PC-3 (cell line): ENCODE measurements around the gene KDM6A. TPM values are rescaled to one million over a fixed set of nuclear protein-coding genes. Genes with fewer than 3 reads are reported as not detected.

Experiments used
- ATAC-seq: fragments of 200-7000 bp; cut with Tn5 transposase; 2 replicates; pipeline ENCODE4 v1.9.1; 2020; ENCODE audit warnings: mild to moderate bottlenecking, moderate library complexity
- BruUV-seq: library from RNA; stranded (reverse); fragments of 400-500 nt; replicated peaks from 2 replicates; lab custom pipeline; 2021; lab: Mats Ljungman, UMichigan
- CTCF ChIA-PET: fragments of 300-600 bp; sonication (Branson Sonifier 250); formaldehyde crosslinking; loops from one replicate; lab custom pipeline; 2022; ENCODE audit warnings: antibody characterized with exemption; lab: Charles Lee
- POLR2A ChIA-PET: fragments of 300-600 bp; sonication (Branson Sonifier 250); formaldehyde crosslinking; loops from one replicate; lab custom pipeline; 2022; ENCODE audit warnings: antibody characterized with exemption; ENCODE audit not compliant: unreplicated experiment; lab: Charles Lee
- DNase-seq: peaks from one replicate; pipeline ENCODE4 v3.0.0-alpha.2; 2015
- H2AFZ ChIP-seq: fragments of 300-600 bp; sonication (generic); 2 replicates; pipeline ENCODE4 v1.6.0; 2016; ENCODE audit warnings: antibody characterized with exemption, low read length
- H3F3A ChIP-seq: fragments of 300-600 bp; sonication (generic); one replicate; pipeline ENCODE4 v1.6.0; 2017; ENCODE audit warnings: antibody characterized with exemption, low read length, control low read depth, mild to moderate bottlenecking; ENCODE audit not compliant: unreplicated experiment
- H3K27ac ChIP-seq: fragments of 300-600 bp; sonication (generic); 2 replicates; pipeline ENCODE4 v1.5.1; 2016; ENCODE audit warnings: mild to moderate bottlenecking, low read length
- H3K27me3 ChIP-seq: fragments of 300-600 bp; sonication (generic); 2 replicates; pipeline ENCODE4 v1.6.1; 2016; ENCODE audit warnings: low read length, mixed read lengths
- H3K36me3 ChIP-seq: fragments of 300-600 bp; sonication (generic); 2 replicates; pipeline ENCODE4 v1.6.1; 2016; ENCODE audit warnings: low read depth, mixed run types, low read length, mixed read lengths
- H3K4me1 ChIP-seq: fragments of 300-600 bp; sonication (generic); 2 replicates; pipeline ENCODE4 v1.5.1; 2016; ENCODE audit warnings: low read length; ENCODE audit not compliant: insufficient read depth
- H3K4me2 ChIP-seq: fragments of 300-600 bp; sonication (generic); 2 replicates; pipeline ENCODE4 v1.6.0; 2016; ENCODE audit warnings: low read length
- H3K4me3 ChIP-seq: fragments of 300-600 bp; sonication (generic); 2 replicates; pipeline ENCODE4 v1.5.1; 2016; ENCODE audit warnings: mild to moderate bottlenecking, low read length, mixed read lengths
- H3K79me2 ChIP-seq: fragments of 300-600 bp; sonication (generic); 2 replicates; pipeline ENCODE4 v1.6.1; 2017; ENCODE audit warnings: low read length, mixed read lengths
- H3K9ac ChIP-seq: fragments of 300-600 bp; sonication (generic); 2 replicates; pipeline ENCODE4 v1.6.0; 2016; ENCODE audit warnings: mild to moderate bottlenecking, low read length
- H3K9me2 ChIP-seq: fragments of 300-600 bp; sonication (generic); replicated peaks from 2 replicates; pipeline ENCODE4 v1.6.1; 2016; ENCODE audit warnings: mixed run types, low read length, mixed read lengths
- H3K9me3 ChIP-seq: fragments of 300-600 bp; sonication (generic); 2 replicates; pipeline ENCODE4 v1.6.1; 2016; ENCODE audit warnings: low read length, mixed read lengths
- H4K20me1 ChIP-seq: fragments of 300-600 bp; sonication (generic); 2 replicates; pipeline ENCODE4 v1.6.1; 2016; ENCODE audit warnings: low read length, mixed read lengths
- CTCF ChIP-seq: fragments of 300-600 bp; sonication (generic); conservative IDR thresholded peaks from 2 replicates; pipeline ENCODE4 v1.5.1; 2017; ENCODE audit warnings: antibody characterized with exemption, low read depth, mild to moderate bottlenecking, low read length
- EZH2 ChIP-seq: fragments of 300-600 bp; sonication (generic); IDR thresholded peaks from one replicate; pipeline ENCODE4 v1.6.1; 2017; ENCODE audit warnings: antibody characterized with exemption, mild to moderate bottlenecking, low read length; ENCODE audit not compliant: unreplicated experiment
- EZH2phosphoT487 ChIP-seq: fragments of 300-600 bp; sonication (generic); IDR thresholded peaks from 2 replicates; pipeline ENCODE4 v1.6.1; 2018; ENCODE audit warnings: mild to moderate bottlenecking, antibody characterized with exemption, low read length, borderline replicate concordance
- intact Hi-C: fragments of 100-400 bp; cut with micrococcal nuclease; formaldehyde crosslinking; loops from 2 replicates; pipeline ENCODE4 v1.9.0; 2023
- total RNA-seq: library from RNA; depleted of rRNA; stranded (reverse); fragments of >200 nt; gene quantifications from 2 replicates; pipeline ENCODE4 v1.2.3, GENCODE V29; 2014

Gene KDM6A
- total RNA-seq, 1 experiment from 2014 or later: 31.3 TPM

- H3K79me2 ChIP-seq: peaks cover 72% of the 10 kb centered on the region
- ATAC-seq: no peak
- H3K4me1 ChIP-seq: peaks cover 2% of the 10 kb centered on the region; the same call in 1 of the 2 replicates
Measured at GRCh38 chrX:44980883-44981282, 107.9 kb downstream of the KDM6A start.

GRCh38 chrX:44989995-44990770 lies 117.2 kb downstream of the KDM6A start:
- Histone ChIP-seq H3K36me3 (0 out of 2 replicates have a peak, but pooled peaks cover 4% of the 10 kb centered on the region), H4K20me1 (no peaks in the 10 kb centered on the region), H3F3A (no peaks in the 10 kb centered on the region), H3K4me2 (no peak overlapping the region), H3K79me2 (peaks cover 51% of the 10 kb centered on the region), H3K27ac (no peak overlapping the region), H3K4me3 (no peak overlapping the region), H3K4me1 (peaks cover 4% of the 10 kb centered on the region), H3K9me2 (no peaks in the 10 kb centered on the region), H2AFZ (no peak overlapping the region), H3K9me3 (no peaks in the 10 kb centered on the region), H3K27me3 (no peaks in the 10 kb centered on the region), H3K9ac (no peak overlapping the region)
- CTCF ChIA-PET: no interaction called here
- ATAC-seq (no peak), DNase-seq (no peak)
- TF ChIP-seq EZH2 (no peak), EZH2phosphoT487 (no peak), CTCF (no peak)
- POLR2A ChIA-PET: no interaction called here
- intact Hi-C loops: no loop called here
- BruUV-seq: no TSS peak

More at GRCh38 chrX:44980883-44981282, 107.9 kb downstream of the KDM6A start:
- no peak overlapping the region for H2AFZ ChIP-seq
- no TSS peak for BruUV-seq
- H3K4me2 ChIP-seq: no peak overlapping the region
- no peak overlapping the region for H3K4me3 ChIP-seq
- intact Hi-C loops: no loop called here
- no peaks in the 10 kb centered on the region for H3F3A ChIP-seq
- no peak overlapping the region for H3K27ac ChIP-seq
- CTCF ChIA-PET: no interaction called here
- no peak for TF ChIP-seq EZH2
- no peak for TF ChIP-seq CTCF
- TF ChIP-seq EZH2phosphoT487: no peak
- H3K27me3 ChIP-seq: no peaks in the 10 kb centered on the region
- H4K20me1 ChIP-seq: no peaks in the 10 kb centered on the region
- no peaks in the 10 kb centered on the region for H3K9me3 ChIP-seq
- POLR2A ChIA-PET: no interaction called here
- no peak overlapping the region for H3K9ac ChIP-seq
- no peak for DNase-seq
- no peaks in the 10 kb centered on the region for H3K9me2 ChIP-seq
- H3K36me3 ChIP-seq: peaks cover 5% of the 10 kb centered on the region

- no TSS peak for BruUV-seq
Measured at GRCh38 chrX:44992775-44993174, 119.8 kb downstream of the KDM6A start.

More at GRCh38 chrX:44992775-44993174, 119.8 kb downstream of the KDM6A start:
- H3K4me2 ChIP-seq: no peak overlapping the region
- H3K9me3 ChIP-seq: no peaks in the 10 kb centered on the region
- H3K4me3 ChIP-seq: no peak overlapping the region
- intact Hi-C loops: no loop called here
- H2AFZ ChIP-seq: no peak overlapping the region
- peaks cover 4% of the 10 kb centered on the region for H3K4me1 ChIP-seq
- no peaks in the 10 kb centered on the region for H3F3A ChIP-seq
- no peak overlapping the region for H3K9ac ChIP-seq
- no peak overlapping the region for H3K27ac ChIP-seq
- no peak for TF ChIP-seq EZH2
- no peak for TF ChIP-seq CTCF
- no peak for TF ChIP-seq EZH2phosphoT487
- ATAC-seq (no peak), DNase-seq (no peak)
- no peaks in the 10 kb centered on the region for H3K9me2 ChIP-seq
- ChIA-PET CTCF (no interaction called here), POLR2A (no interaction called here)
- no peaks in the 10 kb centered on the region for H4K20me1 ChIP-seq
- H3K79me2 ChIP-seq: peaks cover 74% of the 10 kb centered on the region
- no peaks in the 10 kb centered on the region for H3K27me3 ChIP-seq
- H3K36me3 ChIP-seq: 0 out of 2 replicates have a peak, but pooled peaks cover 4% of the 10 kb centered on the region
